Epithelial cell of esophagus (primary cell): ENCODE results near the gene RAPGEF2.
"Not testable (repeated sequence)": the region's sequence is repeated elsewhere in the genome, so short reads cannot be mapped to it uniquely, and the experiment has no call there.

Experiments
- DNase-seq: peaks from one replicate; pipeline ENCODE4 v3.0.0; 2010; ENCODE audit warnings: low read depth
- H3K4me3 ChIP-seq: 2 replicates; pipeline ENCODE4 v1.5.1; 2011; ENCODE audit warnings: mild to moderate bottlenecking, low read length, control low read depth
- CTCF ChIP-seq: IDR thresholded peaks from 2 replicates; pipeline ENCODE4 v1.5.1; 2011; ENCODE audit warnings: low read depth, mild to moderate bottlenecking, low read length, control low read depth, inconsistent platforms; ENCODE audit not compliant: insufficient read depth; ENCODE audit errors: missing control alignments

RAPGEF2 gene

GRCh38 chr4:159086606-159087005, 16.3 kb upstream of the RAPGEF2 start:
- H3K4me3 ChIP-seq, result no peak overlapping the region
- no peak for TF ChIP-seq CTCF
- DNase-seq, result no peak

GRCh38 chr4:159090255-159090654, 12.6 kb upstream of the RAPGEF2 start:
- TF ChIP-seq CTCF, result no peak
- DNase-seq, result no peak
- H3K4me3 ChIP-seq, result no peak overlapping the region

- not testable (repeated sequence) for DNase-seq, H3K4me3 ChIP-seq
These were observed 8.7 kb upstream of the RAPGEF2 start for GRCh38 chr4:159094156-159094555.

GRCh38 chr4:159096434-159096833, 6.4 kb upstream of the RAPGEF2 start:
- DNase-seq, result no peak
- H3K4me3 ChIP-seq, result no peak overlapping the region
- TF ChIP-seq CTCF, result no peak

- TF ChIP-seq CTCF, result no peak
- H3K4me3 ChIP-seq, result no peak overlapping the region
- no peak for DNase-seq
These were observed 5.7 kb upstream of the RAPGEF2 start for GRCh38 chr4:159097144-159097543.

- no peak for TF ChIP-seq CTCF
- H3K4me3 ChIP-seq, result no peak overlapping the region
- no peak for DNase-seq
These were observed 5.1 kb upstream of the RAPGEF2 start for GRCh38 chr4:159097785-159098184.

GRCh38 chr4:159098482-159099127, 4.3 kb upstream of the RAPGEF2 start:
- TF ChIP-seq CTCF, result no peak
- no peak for DNase-seq

More at GRCh38 chr4:159098482-159099127, 4.3 kb upstream of the RAPGEF2 start:
- H3K4me3 ChIP-seq, result no peak overlapping the region
